GM19240 (cell line): ENCODE measurements around the gene BNIP1.
"Not testable (repeated sequence)": the region's sequence is repeated elsewhere in the genome, so short reads cannot be mapped to it uniquely, and the experiment has no call there.

Experiments
- DNase-seq: peaks from one replicate; pipeline ENCODE4 v3.0.0; 2011; ENCODE audit warnings: low spot score; ENCODE audit not compliant: insufficient read length

The BNIP1 gene, protein sequence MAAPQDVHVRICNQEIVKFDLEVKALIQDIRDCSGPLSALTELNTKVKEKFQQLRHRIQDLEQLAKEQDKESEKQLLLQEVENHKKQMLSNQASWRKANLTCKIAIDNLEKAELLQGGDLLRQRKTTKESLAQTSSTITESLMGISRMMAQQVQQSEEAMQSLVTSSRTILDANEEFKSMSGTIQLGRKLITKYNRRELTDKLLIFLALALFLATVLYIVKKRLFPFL

DNA sequence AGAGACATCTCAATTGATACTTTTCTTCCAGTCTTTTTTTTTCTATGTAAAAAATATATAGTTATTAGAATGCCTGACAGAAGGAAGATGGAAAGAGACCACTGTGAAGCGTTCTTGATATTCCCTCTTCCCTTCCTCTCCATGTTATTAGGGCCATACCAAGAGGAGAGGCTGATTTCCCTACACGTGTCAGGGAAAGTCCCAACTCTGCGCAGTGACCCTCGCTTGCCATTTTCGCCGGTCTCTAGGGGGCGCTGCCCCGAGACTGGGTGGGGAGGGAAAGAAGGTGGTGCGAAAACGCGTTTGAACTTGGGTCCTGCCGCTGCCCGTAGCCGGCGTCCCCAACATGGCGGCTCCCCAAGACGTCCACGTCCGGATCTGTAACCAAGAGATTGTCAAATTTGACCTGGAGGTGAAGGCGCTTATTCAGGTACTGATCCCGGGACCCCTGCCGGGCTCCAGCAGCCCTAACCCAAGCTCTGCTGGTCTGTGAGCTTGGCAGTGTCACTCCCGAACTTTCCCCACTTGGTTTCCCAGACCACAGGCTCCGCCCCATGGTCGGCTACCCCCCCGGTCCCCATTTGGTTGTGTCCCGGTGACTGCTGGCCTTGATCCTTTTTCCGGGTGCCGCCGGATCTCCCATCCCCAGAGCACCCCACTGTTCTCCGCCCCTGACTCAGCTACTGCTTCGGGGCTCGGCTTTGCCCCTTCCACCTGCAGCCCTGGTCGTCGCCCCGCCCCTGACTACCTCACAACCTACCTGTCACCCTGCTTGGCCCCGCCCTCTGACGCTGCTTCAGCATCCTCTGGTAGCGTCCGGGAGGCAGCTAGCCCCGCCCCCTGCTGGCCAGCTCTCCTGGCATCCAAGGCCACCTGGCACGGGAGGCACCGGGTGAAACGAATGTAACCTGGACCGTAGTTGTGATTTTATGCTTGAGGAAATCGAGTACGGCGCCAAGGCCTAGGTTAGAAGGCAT is at the start of gene BNIP1:
Gene BNIP1, plus strand, starts transcription at position 332 of the 977 bp plus-strand sequence. Its CDS starts 15 bp downstream, at position 347.
- DNase-seq: peak; percentile 89

DNA sequence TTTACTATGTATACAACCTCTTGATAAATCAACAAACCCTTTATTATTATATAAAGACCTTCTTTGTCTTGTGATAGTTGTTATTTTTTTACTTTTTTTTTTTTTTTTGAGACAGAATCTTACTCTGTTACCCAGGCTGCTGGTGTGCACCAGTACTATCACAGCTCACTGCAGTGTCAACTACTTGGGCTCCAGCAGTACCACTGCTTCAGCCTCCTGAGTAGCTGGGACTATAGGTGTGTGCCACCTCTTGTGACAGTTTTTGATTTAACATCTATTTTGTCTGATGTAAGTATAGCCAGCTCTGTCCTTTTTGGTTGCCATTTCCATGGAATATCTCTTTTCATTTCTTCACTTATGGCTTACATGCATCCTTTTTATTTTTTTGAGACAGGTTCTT is 45.5 kb upstream of the BNIP1 start:
- DNase-seq: no peak

DNA sequence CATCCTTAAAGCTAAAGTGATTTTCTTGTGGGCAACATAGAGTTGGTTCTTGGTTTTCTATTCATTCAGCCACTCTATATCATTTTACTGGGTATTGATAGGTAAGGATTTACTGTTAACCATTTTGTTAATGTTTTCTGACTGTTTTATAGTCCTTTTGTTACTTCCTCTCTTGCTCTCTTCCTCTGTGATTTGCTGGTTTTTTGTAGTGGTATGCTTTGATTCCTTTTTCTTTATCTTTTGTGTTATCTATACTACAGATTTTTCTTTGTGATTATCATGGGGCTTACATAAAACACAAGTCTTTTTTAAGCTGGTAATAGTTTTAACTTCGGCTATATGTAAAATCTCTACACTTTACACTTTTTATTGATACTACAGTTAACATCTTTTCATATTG is 44.9 kb upstream of the BNIP1 start:
- DNase-seq: no peak

DNA sequence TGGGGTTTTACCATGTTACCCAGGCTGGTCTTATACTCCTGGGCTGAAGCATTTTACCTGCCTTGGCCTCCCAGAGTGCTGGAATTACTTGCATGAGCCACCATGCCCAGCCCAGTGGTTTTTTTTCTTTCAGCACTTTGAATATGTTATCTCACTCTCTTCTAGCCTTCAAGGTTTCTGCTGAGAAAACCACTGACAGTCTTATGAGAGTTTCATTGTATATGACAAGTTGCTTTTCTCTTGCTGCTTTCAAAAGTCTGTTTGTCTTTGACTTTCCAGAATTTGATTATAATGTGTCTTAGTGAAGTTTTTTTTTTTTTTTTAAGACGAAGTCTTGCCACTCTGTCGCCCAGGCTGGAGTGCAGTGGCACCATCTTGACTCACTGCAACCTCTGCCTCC is 43.1 kb upstream of the BNIP1 start:
- no peak for DNase-seq

DNA sequence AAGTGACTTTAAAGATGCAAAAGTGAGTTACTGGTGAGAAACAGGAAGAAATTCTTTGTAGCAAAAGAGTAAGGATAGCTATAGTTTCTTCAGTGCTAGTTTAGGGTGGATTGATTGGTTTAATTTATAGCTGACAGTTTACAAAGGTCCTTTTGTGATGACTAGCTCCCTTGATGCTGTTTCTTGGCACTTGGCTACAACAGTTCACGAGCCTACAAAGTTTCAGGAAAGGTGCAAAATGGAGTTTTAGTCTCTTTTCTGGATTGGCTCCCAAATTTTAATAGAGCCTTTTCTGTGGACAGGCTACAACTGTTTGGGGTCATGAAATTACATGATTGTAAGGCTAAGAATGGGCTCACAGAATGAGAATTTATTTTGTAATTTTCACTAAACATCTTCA is 40.9 kb upstream of the BNIP1 start:
- no peak for DNase-seq

DNA sequence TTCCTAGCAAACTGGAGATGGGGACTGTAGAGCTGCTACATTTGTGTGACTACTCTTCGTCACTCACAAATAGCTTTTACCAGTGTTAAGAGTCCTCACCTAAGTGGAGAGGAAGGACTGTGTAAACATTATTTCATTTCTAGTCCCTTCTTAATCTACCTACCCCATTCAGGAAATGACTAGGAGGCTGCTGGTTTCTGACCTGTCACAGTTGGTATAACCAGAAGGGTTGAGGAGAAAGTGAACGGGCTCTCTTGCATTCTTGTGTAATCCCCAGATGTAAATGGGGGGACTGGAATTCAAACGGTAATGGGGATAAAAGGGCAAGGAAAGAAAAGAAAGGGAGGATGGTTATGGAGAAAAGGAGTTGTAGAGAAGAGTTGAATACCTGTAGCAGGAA is 35.4 kb upstream of the BNIP1 start:
- DNase-seq: no peak

DNA sequence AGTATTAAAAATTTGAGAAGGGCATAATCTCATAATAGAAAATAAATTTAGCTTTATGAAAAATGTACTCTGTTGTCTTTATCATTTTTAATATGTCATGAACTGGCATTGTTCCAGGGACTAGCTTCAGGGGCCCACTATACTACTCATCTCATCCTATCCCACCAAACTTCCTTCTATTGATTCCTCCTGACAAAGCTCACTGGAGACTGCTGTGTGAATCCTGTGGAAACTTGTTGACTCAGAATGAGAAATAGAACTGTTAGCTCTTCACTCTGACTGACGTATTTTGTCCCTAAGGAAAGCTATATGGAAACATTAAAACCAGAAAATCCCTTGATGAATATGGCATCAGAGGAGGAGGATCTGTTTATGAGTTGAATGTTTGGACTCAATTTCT is 29.8 kb upstream of the BNIP1 start:
- DNase-seq: no peak

DNA sequence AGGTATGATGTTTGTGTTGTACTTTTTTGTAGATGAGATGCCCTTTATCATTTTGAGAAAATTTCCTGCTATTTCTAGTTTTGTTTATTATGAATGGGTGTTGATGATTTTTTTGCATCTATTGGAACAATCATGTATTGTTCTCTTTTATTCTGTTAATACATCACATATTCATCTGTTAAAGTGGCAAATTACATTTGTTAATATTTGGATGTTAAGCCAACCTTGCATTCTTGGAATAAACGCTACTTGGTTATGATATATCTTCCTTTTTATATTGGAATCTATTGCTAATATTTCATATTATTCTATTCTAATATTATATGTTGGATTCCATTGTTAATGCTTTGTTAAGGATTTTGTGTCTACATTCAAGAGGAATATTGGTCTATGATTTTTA is 24.6 kb upstream of the BNIP1 start:
- no peak for DNase-seq

DNA sequence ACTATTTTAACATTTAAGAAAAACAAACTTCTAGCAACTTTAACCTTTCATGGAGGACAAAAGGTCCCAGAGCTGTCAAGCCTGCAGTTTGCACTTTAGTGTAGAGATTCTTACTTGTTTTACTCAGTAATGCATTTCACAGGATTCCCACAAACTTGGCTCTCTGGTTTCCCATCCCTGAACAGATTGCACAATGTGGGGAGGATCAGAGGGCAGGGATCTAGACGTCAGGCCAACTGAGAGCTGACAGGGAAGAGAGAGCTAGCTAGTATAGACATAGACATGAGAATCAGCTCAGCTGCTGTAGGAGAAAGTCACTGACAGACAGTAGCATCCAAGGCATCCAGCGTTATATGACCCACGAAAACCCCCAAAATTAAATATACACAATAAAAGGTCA is 20.9 kb upstream of the BNIP1 start:
- no peak for DNase-seq

DNA sequence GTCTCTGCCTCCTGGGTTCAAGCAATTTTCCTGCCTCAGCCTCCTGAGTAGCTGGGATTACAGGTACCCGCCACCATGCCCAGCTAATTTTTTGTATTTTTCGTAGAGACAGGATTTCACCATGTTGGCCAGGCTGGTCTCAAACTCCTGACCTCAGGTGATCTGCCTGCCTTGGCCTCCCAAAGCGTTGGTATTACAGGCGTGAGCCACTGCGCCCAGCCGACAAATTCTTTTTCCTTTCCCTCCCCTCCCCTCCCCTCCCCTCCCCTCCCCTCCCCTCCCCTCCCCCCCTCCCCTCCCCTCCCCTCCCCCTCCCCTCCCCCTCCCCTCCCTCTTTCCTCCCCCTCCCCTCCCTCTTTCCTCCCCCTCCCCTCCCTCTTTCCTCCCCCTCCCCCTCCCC is 12.2 kb upstream of the BNIP1 start:
- not testable (repeated sequence) for DNase-seq

DNA sequence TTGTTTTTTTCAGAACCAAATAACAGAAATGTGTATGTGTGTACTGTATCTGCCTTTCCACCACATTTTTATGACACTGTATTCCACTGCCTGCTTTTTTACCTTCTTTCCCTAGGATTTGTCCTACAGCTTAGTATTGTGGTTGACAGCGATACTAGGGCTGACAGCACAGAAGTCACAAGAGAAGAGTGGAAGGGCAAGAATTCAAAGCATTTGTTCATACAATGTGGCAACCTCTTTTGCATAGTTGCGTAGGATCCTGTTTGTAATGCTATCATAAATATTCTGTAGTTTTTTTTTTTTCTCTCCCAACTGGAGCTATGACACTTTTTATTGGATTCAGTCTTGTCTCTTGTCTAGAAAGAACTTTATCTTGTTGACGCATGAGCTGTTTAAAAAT is 5.6 kb upstream of the BNIP1 start:
- no peak for DNase-seq

DNA sequence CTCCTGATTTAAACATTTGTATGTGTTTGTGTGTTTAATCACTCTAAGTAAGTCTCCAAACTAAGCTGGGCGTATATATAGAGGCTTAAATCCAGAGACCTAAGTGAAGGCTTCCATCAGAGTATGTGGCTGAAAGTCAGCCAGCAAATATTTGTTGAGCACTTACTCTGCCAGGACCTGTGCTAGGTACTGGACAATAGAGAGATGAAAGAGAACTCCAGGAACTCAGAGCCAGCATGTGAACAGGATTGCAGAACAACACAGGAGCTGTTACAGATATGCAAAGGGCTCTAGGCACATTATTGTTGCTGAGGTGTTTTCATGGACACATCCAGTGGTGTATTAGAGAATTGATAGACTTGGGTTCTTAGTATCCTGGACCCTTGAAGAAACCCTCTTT is 4.7 kb upstream of the BNIP1 start:
- no peak for DNase-seq

DNA sequence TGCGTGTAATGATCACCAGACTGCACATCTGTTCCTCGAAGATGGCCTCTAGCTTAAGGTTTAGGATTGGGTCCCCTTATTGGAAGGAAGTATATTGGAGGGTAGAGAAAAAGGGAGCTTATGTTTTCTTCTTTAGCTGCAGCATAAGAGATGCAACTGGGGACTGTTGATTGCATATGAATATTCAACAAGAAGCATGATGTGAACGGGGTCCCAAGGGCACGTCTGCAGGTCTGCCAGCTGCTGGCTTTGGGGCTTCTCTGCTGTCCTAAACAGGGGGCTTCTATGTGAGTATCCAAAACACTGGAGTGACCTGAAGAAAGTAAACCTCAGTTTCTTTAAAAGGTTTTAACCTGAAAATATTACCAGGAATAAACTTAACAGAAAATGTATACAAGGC is 3.6 kb upstream of the BNIP1 start:
- no peak for DNase-seq

DNA sequence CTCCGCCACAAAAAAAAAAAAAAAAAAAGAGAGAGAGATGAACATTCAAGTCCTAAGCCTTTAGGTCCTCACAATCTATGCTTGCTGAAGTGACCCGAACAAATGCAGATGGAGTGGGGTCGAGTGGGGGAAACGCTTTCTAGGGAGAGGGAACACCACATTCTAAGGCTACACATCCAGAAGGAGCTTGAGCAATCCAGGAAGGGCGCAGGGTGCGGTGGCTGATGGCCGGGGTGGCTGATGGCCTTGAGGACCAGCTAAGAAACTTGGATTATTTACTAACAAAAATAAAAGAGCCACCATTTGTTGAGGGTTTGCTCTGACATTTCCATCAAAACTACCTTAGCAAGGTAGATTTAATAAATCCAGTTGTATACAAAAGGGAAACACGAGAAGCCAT is 764 bp upstream of the BNIP1 start:
- no peak for DNase-seq

DNA sequence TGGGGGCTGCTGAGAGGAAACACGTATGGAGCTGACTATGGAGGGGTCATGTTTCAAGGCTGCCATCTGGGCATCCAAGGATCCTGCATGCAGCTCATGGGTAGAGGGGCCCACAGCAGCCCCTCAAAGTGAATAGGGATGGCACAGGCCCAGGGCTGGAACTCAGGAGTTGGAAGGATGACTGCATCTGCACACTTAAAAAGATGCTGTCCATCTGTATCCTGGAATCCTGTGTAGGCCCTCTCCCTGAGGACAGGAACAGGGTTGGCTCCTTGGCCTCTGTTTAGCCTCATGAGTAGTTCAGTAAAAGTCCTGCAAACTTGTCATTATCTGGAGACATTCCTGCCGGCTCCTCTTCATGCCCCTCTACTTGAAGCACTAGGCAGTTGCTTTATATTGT is 4.0 kb downstream of the BNIP1 start:
- DNase-seq: no peak

DNA sequence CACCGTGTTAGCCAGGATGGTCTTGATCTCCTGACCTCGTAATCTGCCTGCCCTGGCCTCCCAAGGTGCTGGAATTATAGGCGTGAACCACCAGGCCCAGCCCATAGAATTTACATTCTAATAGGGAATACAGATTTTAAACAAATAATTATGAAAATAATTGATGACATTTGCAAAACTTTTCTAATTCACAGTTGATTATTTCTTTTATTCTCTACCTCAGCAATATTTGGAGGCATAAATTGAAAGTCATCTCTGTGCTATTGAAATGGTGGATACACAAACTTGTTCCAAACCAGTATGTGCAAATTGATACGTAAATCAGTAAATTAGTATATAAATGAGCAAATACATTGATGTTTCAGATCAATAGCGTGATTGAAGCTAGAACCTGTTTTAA is 8.2 kb downstream of the BNIP1 start:
- DNase-seq: no peak

DNA sequence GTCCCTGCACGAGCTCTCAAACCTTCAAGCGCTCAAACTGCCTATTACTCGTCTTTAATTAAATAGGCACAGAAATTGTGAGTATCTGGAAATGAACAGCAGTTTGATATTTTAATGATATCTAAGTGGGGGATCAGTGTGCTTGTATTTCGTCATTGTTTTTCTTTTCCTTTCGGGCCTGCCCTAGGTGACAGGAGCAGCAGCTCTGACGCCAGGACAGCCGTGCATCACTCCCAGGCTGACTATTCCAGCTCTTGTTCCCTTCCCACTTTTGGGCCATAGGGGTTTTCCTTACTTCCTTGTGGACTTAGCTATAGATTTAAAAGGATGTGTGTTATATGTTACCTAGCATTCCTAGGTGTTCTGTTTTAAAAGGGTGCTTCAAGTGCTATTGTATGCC is 9.5 kb downstream of the BNIP1 start:
- no peak for DNase-seq

DNA sequence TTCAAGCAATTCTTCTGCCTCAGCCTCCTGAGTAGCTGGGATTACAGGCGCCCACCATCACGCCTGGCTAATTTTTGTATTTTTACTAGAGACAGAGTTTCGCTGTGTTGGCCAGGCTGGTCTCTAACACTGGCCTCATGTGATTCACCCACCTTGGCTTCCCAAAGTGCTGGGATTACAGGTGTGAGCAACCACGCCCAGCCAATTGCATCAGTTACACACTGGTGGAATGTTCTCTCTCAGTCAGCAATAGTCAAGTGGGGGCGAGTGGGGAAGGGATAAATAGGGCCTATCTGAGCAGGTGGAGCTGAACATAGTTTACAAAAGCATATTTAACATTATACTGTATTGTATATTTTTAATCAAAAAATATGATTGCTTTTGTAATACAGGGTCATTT is 10.3 kb downstream of the BNIP1 start:
- DNase-seq: not testable (repeated sequence)

DNA sequence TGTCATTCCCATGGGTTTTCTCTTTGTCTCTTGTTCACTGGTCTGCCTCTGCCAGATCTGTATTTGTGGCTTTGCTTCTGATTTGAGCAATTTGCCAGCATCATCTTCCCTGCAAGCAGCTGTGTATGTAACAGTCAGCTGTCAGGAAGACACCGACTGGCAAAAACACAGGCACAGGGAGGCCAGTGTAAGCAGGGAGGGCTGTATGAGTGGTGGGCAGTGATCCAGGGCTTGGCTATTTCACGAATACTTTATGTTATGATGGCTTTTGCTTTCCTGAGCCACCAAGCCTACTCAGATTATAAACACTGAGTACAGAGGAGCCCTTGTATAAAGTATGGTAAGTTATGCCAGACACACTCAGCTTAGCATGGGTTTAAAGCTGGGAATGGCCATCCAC is 11.6 kb downstream of the BNIP1 start:
- DNase-seq: no peak

DNA sequence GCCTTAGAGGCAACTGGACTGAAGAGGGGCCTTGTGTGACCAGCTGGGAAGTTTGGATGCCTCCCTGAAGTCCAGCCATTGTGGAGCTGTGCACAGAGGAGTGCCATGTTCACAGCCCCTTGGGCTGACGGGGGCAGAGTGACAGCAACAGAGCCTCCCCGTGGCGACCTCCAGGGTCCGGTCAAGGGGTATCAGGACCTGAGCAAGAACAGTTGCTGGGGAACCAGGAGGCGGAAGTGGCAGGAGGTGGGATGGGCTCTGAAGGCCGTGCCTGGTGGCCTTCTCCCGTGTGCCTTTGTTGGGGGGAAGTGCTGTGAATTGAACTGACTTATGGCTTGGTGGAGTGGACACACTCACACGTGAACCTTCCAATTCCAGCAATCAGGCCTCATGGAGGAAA is 14.0 kb downstream of the BNIP1 start:
- DNase-seq: no peak

DNA sequence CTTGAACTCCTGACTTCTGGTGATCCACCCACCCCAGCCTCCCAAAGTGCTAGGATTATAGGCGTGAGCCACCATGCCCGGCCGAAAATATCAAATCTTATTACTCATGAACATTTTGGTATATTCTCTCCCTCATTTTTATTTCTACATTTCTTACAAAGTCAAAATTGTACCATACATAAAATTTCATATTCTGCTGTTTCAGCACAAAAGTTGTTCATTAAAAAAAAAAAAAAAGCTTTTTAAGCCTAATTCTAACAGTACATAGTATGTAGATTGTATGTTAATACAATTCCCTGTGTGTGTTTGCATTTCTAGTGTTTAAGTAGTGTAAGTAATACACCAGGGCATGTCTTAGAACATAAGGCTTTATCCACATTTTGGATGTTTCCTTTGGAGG is 14.9 kb downstream of the BNIP1 start:
- DNase-seq: no peak

DNA sequence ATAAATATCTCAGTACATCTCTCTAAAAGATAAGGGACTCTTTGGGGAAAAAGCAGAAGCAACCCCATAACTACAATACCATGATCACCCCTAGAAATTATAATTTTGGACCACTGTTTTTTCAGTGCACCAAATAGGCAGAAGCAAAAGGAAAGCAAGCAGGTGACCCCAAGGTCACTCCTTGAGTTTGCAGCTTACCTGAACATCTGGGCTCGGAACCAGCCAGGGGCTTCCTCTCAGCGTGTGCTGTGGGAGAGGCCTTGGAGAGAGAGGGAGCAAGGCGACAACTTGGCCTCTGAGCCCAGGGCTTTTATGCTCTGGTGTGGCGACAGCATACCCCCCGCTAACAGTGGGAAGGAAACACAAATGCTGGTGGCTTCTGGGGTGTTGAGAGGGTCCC is 16.8 kb downstream of the BNIP1 start:
- DNase-seq: no peak

DNA sequence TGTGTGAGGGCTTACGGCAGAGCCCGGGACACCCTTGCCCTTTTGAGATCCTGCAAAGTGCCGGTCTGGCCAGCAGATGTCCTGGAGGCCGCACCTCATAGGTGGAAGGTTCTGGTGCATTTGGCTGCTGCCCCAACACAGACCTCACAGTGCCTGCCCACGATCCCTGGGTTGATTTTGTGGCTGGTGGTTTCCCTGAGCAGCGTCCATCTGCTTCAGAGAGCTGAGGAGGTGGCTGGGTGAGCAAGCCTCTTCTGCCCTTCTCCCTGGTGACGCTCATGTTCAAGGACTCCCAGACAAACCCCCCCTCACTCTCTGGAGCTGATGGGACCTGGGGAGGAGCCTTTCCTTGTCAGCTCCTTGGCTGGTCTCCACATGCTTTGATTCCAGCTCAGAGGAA is 18.9 kb downstream of the BNIP1 start:
- DNase-seq: no peak
